Neuronal stem cell (in vitro differentiated cells): ENCODE results near the gene CADPS.

Experiments
- DNase-seq: peaks from one replicate; pipeline ENCODE4 v3.0.0-alpha.2; 2013; ENCODE audit warnings: low spot score
- H2AFZ ChIP-seq: one replicate; pipeline ENCODE4 v1.6.1; 2013; ENCODE audit warnings: mild to moderate bottlenecking, low read length, inconsistent platforms
- H2AK5ac ChIP-seq: 2 replicates; pipeline ENCODE4 v1.6.1; 2013; ENCODE audit warnings: low read depth, mild to moderate bottlenecking, inconsistent platforms, low read length, moderate library complexity, mixed read lengths
- H2BK120ac ChIP-seq: 2 replicates; pipeline ENCODE4 v1.6.1; 2013; ENCODE audit warnings: low read depth, mild to moderate bottlenecking, inconsistent platforms, low read length, moderate library complexity, mixed read lengths
- H2BK12ac ChIP-seq: one replicate; pipeline ENCODE4 v1.6.1; 2013; ENCODE audit warnings: low read length, inconsistent platforms
- H2BK15ac ChIP-seq: 2 replicates; pipeline ENCODE4 v1.6.1; 2013; ENCODE audit warnings: mild to moderate bottlenecking, low read length, inconsistent platforms, mixed read lengths
- H2BK5ac ChIP-seq: one replicate; pipeline ENCODE4 v1.6.1; 2013; ENCODE audit warnings: inconsistent platforms, mild to moderate bottlenecking, low read length, moderate library complexity
- H3K14ac ChIP-seq: one replicate; pipeline ENCODE4 v1.6.1; 2013; ENCODE audit warnings: low read length, inconsistent platforms
- H3K18ac ChIP-seq: 2 replicates; pipeline ENCODE4 v1.6.1; 2013; ENCODE audit warnings: low read length, inconsistent platforms
- H3K23ac ChIP-seq: 2 replicates; pipeline ENCODE4 v1.6.1; 2013; ENCODE audit warnings: low read depth, mild to moderate bottlenecking, mixed read lengths, low read length, inconsistent platforms; ENCODE audit not compliant: poor library complexity
- H3K27ac ChIP-seq: replicated peaks from 3 replicates; pipeline ENCODE4 v1.5.1; 2013; ENCODE audit warnings: low read length, inconsistent platforms
- H3K27me3 ChIP-seq, 3 experiments: 2 replicates each; pipeline ENCODE4 v1.6.1; 2013; ENCODE audit warnings: low read length in 3 of 3, mild to moderate bottlenecking in 2 of 3, inconsistent platforms in 1 of 3, low read depth in 1 of 3, mixed read lengths in 1 of 3, moderate library complexity in 1 of 3; ENCODE audit not compliant: control insufficient read depth in 3 of 3, insufficient read depth in 3 of 3
- H3K36me3 ChIP-seq, 2 donors: replicated peaks in 1 of 2; 2 replicates each; pipeline ENCODE4 v1.6.1; 2013; ENCODE audit warnings: low read length in 2 of 2; ENCODE audit not compliant: control insufficient read depth in 2 of 2, insufficient read depth in 2 of 2
- H3K4ac ChIP-seq: 2 replicates; pipeline ENCODE4 v1.6.1; 2013; ENCODE audit warnings: inconsistent platforms, mild to moderate bottlenecking, low read length, moderate library complexity
- H3K4me1 ChIP-seq, 2 donors: 1 replicate in 1 of 2; 2 replicates in 1 of 2; pipeline ENCODE4 v1.6.1; 2013; ENCODE audit warnings: low read length in 2 of 2, low read depth in 1 of 2; ENCODE audit not compliant: control insufficient read depth in 2 of 2, insufficient read depth in 1 of 2
- H3K4me2 ChIP-seq: one replicate; pipeline ENCODE4 v1.6.1; 2013; ENCODE audit warnings: mild to moderate bottlenecking, low read length, inconsistent platforms; ENCODE audit not compliant: insufficient read depth, poor library complexity, severe bottlenecking
- H3K4me3 ChIP-seq, 2 donors: 2 replicates each; pipeline ENCODE4 v1.5.1; 2013; ENCODE audit warnings: low read length in 2 of 2, mild to moderate bottlenecking in 2 of 2, inconsistent platforms in 1 of 2, moderate library complexity in 1 of 2
- H3K79me1 ChIP-seq: one replicate; pipeline ENCODE4 v1.6.1; 2013; ENCODE audit warnings: low read depth, mild to moderate bottlenecking, inconsistent platforms, low read length, moderate library complexity
- H3K9ac ChIP-seq: one replicate; pipeline ENCODE4 v1.6.1; 2013; ENCODE audit warnings: mild to moderate bottlenecking, low read depth, low read length, inconsistent platforms; ENCODE audit not compliant: poor library complexity
- H3K9me3 ChIP-seq, 2 donors: replicated peaks in 1 of 2; 2 replicates each; pipeline versions ENCODE3 to v1.6.1; 2013; ENCODE audit warnings: low read length in 2 of 2, mild to moderate bottlenecking in 2 of 2, inconsistent platforms in 1 of 2, low read depth in 1 of 2, mixed read lengths in 1 of 2, moderate library complexity in 1 of 2; ENCODE audit not compliant: control insufficient read depth in 2 of 2, insufficient read depth in 1 of 2
- H4K8ac ChIP-seq: one replicate; pipeline ENCODE4 v1.6.1; 2013; ENCODE audit warnings: low read depth, mild to moderate bottlenecking, inconsistent platforms, low read length, moderate library complexity
- H4K91ac ChIP-seq: one replicate; pipeline ENCODE4 v1.6.1; 2013; ENCODE audit warnings: low read length, low read depth, mild to moderate bottlenecking, inconsistent platforms; ENCODE audit not compliant: poor library complexity
- WGBS, 2 donors: extraction: QIAGEN DNeasy Blood & Tissue Kit; methylation state at CpG; one replicate each; pipeline ENCODE4 v1.1.7; 2013; ENCODE audit warnings: missing lambda C conversion rate in 2 of 2, mixed read lengths in 1 of 2; ENCODE audit not compliant: insufficient read length in 2 of 2, insufficient replicate concordance in 1 of 2; ENCODE audit errors: extremely low coverage in 2 of 2; 5-methylcytosine and 5-hydroxymethylcytosine counted together

CADPS gene

DNA sequence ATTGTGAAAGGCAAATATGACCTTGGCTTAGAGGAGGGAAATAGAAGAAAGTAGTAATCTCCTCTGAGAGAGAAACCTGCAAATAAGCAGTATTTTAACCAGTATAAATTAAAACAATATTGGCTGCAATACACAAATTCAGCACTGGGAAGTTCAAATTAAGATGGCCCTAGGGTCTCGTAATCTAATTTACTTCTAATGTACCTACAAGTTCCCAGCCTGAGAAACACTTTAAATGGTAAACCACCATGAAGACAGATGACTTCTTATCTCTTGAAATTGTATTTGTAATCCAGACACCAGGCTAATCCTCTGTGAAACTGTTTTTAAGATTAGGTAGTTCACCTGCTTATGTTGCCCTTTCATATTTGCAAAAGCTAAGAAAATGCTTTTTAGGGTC is 199.7 kb downstream of the CADPS start:
- Histone ChIP-seq H2BK5ac (no peak overlapping the region), H4K8ac (no peak overlapping the region), H3K14ac (no peak overlapping the region), H2BK12ac (no peak overlapping the region), H3K18ac (no peak overlapping the region), H3K27ac (no peak overlapping the region), H3K4me2 (no peak overlapping the region), H3K9ac (no peak overlapping the region), H3K79me1 (no peaks in the 10 kb centered on the region), H4K91ac (no peak overlapping the region), H3K23ac (no peak overlapping the region), H3K4me1 (peaks cover 0 to 6% of the 10 kb centered on the region in 2 donors), H3K4me3 (no peak overlapping the region), H3K27me3 (no peaks in the 10 kb centered on the region), H2BK15ac (no peak overlapping the region), H3K36me3 (no peaks in the 10 kb centered on the region), H2BK120ac (no peak overlapping the region), H2AK5ac (no peak overlapping the region), H3K9me3 (no peaks in the 10 kb centered on the region), H2AFZ (no peak overlapping the region), H3K4ac (no peak overlapping the region)
- WGBS, 2 donors: no CpG with 5 or more reads among the region's 1 CpG
- DNase-seq: no peak

DNA sequence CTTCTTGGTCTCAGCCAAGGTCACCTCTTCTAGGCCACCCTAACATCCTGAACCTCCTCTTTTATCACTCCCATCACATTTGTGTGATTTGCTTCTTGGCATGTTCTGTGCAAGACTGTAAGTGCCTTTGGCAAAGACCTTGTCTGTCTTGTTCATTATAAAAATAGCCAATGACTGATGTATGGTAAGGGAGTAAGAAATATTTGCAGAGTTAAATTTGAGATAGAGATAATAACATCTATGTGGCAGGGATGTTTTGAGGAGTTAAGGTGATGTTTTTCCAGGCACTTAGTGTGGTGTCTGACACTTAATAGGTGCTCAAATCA is 202.3 kb downstream of the CADPS start:
- DNase-seq: no peak
- Histone ChIP-seq H3K9ac (no peak overlapping the region), H2BK120ac (no peak overlapping the region), H3K23ac (no peak overlapping the region), H3K14ac (no peak overlapping the region), H3K18ac (no peak overlapping the region), H3K27me3 (no peaks in the 10 kb centered on the region), H2BK15ac (no peak overlapping the region), H4K8ac (no peak overlapping the region), H2AK5ac (no peak overlapping the region), H3K36me3 (no peaks in the 10 kb centered on the region), H3K4me1 (peaks cover 0 to 6% of the 10 kb centered on the region in 2 donors), H3K9me3 (no peaks in the 10 kb centered on the region), H4K91ac (no peak overlapping the region), H2AFZ (no peak overlapping the region), H3K4me2 (no peak overlapping the region), H3K4ac (no peak overlapping the region), H3K4me3 (no peak overlapping the region), H3K79me1 (no peaks in the 10 kb centered on the region), H3K27ac (no peak overlapping the region), H2BK5ac (no peak overlapping the region), H2BK12ac (no peak overlapping the region)

DNA sequence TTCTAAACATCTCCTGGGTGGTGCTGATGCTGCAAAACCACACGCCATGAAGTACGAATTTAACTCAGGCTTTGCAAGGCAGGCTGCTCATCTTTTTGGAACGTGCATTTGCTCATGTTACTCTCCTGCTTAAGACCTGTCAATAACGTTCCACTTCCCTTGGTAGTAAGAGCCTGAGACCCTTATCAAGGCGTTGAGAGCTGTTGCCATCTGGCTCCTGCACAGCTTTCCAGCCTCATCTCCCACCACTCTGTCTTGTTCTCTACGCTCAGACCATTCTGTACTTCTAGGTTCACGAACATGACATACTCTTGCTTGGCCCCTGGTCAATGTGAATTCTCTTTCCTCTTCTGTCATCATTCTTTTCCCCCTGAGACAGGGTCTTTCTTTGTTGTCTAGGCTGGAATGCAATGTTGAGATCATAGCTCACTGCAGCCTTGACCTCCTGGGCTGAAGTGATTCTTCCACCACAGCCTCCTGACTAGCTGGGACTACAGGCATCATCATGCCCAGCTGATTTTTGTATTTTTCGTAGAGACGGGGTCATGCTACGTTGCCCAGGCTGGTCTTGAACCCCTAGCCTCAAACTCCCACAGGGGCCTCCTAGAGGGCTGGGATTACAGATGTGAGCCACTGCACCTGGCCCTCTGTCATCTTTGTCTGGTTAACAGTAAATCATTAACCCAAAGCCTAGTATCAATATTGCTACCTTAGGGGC is 202.8 kb downstream of the CADPS start:
- Histone ChIP-seq H3K4me1 (peaks cover 0 to 3% of the 10 kb centered on the region in 2 donors), H2BK12ac (no peak overlapping the region), H2BK5ac (no peak overlapping the region), H3K36me3 (no peaks in the 10 kb centered on the region), H3K23ac (no peak overlapping the region), H3K9ac (no peak overlapping the region), H2AFZ (no peak overlapping the region), H4K91ac (no peak overlapping the region), H4K8ac (no peak overlapping the region), H2BK15ac (no peak overlapping the region), H3K27me3 (no peaks in the 10 kb centered on the region), H3K9me3 (no peaks in the 10 kb centered on the region), H3K4ac (no peak overlapping the region), H2BK120ac (no peak overlapping the region), H2AK5ac (no peak overlapping the region), H3K79me1 (no peaks in the 10 kb centered on the region), H3K4me3 (peak overlapping the region in 1 of 2 donors; percentile 27), H3K27ac (no peak overlapping the region), H3K4me2 (no peak overlapping the region), H3K18ac (no peak overlapping the region), H3K14ac (no peak overlapping the region)
- whole genome bisulfite sequencing, 2 donors: no CpG with 5 or more reads among the region's 10 CpGs
- no peak for DNase-seq

DNA sequence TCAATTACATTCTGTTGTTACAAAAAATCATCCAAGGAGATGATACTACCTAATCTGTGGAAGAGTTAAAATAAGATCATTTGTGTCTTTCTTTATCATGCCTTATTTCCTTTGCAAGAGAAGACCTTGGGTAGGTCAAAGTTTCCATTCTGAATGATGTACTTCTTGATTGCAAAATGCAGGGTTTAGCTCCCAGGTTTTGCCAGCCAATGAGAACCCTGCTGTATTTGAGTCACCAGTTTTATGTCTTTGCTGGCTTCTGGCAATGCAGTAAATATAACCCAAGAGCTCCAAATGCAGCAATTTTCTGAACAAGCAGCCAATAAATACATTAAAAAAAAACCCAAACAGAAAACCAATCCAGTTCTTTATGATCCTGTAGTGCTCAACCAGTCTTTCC is 204.9 kb downstream of the CADPS start:
- H3K23ac ChIP-seq: no peak overlapping the region
- no peaks in the 10 kb centered on the region for H3K36me3 ChIP-seq
- no peaks in the 10 kb centered on the region for H3K9me3 ChIP-seq
- H4K91ac ChIP-seq: no peak overlapping the region
- H3K4ac ChIP-seq: no peak overlapping the region
- no peak overlapping the region for H3K27ac ChIP-seq
- peaks cover 0 to 1% of the 10 kb centered on the region in 2 donors for H3K4me1 ChIP-seq
- no peak overlapping the region for H2BK5ac ChIP-seq
- H3K27me3 ChIP-seq: no peaks in the 10 kb centered on the region
- no peaks in the 10 kb centered on the region for H3K79me1 ChIP-seq
- no peak for DNase-seq
- H3K9ac ChIP-seq: no peak overlapping the region
- H3K14ac ChIP-seq: no peak overlapping the region
- no peak overlapping the region for H2AK5ac ChIP-seq
- H4K8ac ChIP-seq: no peak overlapping the region
- no peak overlapping the region for H3K4me3 ChIP-seq
- no peak overlapping the region for H3K4me2 ChIP-seq
- no peak overlapping the region for H2BK15ac ChIP-seq
- no peak overlapping the region for H2AFZ ChIP-seq
- no peak overlapping the region for H3K18ac ChIP-seq
- no peak overlapping the region for H2BK120ac ChIP-seq
- H2BK12ac ChIP-seq: no peak overlapping the region
